HL-60/S4 treated with phorbol 12-myristate 13-acetate at 8.2 ng/mL for 4 days and 3 days (cell line): ENCODE data around the gene BTBD1.

ENCODE experiments used
- in situ Hi-C: fragments of 300-500 bp; cut with MboI; formaldehyde crosslinking; loops from 2 replicates; pipeline ENCODE4 v1.15.0; 2022; ENCODE audit warnings: low sequenced_read_pairs

Gene BTBD1

DNA sequence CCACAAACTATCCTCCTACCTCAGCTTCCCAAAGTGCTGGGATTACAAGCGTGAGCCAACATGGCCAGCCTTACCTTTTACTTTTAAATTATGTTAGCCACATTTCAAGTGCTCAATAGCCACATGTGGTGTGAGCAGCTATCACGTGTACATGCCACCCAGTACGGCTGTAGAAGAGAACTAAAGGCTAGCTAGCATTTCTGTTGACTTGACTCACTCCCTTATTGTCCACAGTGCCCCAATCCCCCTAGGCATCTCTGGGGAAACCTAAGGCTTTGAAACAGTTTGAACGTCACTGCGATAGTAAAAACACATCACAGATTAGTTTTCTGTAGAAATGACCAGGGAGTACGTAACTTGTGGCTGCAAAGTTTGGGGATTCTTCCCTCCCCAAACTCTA lies 67.6 kb downstream of the BTBD1 start:
- in situ Hi-C loops = no loop called here

DNA sequence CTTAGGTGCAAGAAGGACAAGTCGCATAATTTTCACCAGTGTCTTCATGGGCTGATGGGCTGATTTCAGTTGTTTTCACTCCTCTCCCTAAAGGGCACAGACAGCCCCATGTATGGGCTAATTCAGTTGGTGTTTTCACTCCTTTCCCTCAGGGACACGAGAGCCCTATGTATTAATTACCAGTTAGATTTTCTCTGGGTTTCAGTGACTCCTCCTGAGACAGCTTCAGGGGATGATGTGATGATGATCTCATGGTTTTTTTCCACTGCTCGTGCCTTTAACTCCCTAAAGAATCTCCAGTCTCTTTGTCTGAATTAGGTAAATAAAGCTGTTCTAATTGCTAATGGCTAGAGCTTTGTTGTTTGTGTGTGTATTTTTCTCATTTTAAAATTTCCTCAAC lies 71.1 kb downstream of the BTBD1 start:
- in situ Hi-C loops = no loop called here

DNA sequence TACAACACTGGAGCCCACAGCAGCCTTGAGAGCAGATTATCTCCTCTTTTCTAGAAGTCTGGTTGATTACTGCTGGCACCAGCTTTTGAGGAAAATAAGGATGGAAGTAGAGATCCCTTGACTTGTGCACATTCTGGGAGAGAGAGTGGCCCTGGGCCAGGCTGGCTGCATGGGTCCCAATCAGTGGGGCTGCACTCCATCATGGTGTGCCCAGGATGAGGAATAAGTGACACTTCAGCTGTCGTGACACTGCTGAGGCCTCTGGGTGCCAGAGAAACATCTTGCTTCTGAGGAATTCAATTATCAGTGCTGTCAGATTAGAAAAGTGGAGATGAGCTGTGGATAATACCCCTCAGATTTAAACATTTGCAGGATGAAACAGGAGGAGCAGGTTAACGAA lies 72.0 kb downstream of the BTBD1 start:
- in situ Hi-C loops = no loop called here

DNA sequence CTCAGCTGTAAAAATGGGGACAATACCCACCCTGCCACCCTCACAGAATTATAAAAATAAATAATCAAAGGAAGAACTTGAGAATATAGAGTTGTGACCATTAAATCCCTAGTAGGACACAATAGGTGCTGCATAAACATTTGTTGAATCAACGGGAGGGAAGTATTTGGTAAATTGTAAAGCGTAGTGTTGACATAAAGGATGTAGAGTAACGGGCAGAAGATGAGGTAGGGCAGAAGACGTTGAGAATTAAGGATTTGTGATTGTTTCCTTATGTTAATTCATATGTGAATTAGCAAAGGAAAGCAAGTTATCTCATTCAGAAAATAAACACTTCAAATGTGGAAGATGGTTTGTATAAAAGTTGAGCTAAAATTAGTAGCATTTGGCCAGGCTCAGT lies 73.9 kb downstream of the BTBD1 start:
- in situ Hi-C loops = no loop called here

DNA sequence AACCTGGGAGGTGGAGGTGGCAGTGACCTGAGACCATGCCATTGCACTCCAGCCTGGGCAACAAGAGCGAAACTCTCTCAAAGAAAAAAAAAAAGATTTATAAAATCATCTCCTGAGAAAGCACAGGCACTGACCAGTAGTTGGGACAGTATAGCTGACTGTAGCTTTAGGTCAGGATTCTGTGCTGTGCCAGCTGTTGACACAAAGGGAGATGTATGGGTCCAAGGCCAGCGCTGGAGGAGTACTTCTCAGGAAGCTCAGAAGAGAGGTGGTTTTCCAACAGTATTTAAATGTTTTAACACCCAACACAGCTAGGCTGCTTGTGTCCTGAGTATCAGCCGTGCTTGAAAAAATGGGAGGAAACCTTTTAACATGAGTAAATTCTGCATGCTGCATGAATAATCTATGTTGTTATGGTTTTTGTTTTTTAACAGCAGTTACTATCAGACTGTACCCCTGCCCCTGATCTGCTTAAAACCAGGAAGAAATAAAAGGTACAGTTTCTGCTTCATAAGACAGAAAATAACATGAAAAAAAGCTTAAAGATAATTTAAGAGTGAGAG lies 74.5 kb downstream of the BTBD1 start:
- in situ Hi-C loops = no loop called here

DNA sequence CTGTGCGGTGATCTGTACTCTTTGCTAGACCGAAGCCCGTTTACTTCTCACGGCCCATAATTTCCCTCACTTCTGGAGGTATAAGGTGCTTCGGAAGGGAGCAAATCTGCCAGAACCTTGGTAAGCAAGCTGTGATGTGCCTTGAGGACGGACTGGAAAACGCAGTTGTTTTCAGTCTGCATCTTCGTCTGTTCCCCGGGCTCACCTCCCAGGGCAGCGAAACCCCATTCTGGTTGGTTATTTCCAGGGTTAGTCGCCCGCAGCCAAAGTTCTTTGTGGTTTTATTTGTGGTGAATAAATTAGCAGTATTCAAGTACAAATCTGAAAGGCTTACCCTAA lies 80.6 kb downstream of the BTBD1 start:
- in situ Hi-C loops = no loop called here

DNA sequence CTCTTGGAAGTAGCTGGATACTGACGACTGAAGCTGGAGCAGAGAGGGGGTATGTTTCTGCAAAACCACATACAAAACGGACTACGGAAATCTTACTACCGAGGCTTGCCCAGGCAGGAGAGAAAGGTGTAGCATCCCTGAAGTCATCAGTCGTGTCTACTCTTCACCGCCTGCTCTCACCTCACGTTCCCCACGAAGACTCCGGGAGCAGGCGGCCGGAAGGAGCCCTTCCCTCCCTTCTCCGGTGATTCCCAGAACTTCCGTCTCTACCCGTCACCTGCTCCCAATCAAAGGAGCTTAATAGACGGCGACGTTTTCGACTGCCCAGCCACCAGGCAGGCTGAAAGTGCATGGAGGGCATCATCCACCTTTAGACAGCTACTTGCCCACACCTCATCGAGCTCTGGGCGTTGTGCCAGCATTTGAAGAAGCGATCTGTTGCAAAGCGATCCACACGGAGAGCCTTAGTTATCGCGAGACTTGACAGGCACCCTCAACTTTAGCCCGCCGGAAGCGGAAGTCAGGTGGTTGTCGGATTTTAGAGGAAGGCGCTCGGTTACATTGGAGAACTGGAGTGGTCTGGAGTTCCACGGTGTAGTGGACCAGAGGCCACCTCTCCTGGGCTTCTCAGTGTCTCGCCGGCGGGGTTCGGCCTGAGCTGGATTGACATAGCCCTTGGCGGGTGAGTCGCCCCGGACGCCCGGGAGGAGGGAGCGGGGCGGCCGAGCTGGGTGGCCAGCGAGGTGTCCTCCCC lies 81.2 kb downstream of the BTBD1 start, which contains the start of gene RAMAC:
Gene RAMAC (plus strand): TSS at position 523 of the 754 bp plus-strand sequence. CDS start 2,809 bp downstream, outside the sequence.
- in situ Hi-C loops = no loop called here

DNA sequence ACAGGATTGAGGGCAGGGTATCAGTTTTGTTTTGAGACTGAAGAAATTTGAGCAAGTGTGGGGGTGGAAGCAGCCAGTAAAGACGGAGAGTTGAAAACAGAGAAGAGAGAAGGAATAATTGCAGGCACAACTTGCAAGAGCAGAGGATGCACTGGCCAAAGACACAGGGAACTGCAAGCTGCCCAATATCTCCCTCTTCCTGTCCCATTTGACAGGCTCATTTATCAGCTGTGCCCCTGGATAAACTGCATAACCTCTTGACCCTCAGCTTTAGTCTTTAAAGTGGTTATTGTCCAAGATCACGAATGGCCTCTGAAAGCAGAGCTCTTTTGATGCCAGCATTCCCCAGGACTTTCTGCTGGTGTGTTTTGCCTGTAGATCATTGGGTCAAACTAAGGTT lies 86.1 kb downstream of the BTBD1 start:
- in situ Hi-C loops = no loop called here

DNA sequence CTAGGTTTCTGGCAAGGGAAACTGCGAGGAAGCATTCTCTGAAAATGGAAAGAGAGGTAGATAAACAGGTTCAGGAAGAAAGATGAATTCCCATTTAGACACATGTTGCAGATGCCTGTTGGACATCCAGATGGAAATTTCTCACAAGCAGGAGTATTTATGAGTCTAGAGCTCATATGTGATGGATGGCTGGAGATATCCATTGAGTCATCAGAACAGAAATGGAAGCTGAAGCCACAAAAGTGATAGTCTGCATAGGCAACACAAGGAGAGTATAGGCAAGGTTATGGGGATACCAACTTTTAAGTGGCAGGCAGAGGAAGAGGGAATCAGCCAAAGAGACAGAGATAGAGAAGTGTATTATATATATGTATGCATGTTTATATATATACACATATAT lies 87.3 kb downstream of the BTBD1 start:
- in situ Hi-C loops = no loop called here

DNA sequence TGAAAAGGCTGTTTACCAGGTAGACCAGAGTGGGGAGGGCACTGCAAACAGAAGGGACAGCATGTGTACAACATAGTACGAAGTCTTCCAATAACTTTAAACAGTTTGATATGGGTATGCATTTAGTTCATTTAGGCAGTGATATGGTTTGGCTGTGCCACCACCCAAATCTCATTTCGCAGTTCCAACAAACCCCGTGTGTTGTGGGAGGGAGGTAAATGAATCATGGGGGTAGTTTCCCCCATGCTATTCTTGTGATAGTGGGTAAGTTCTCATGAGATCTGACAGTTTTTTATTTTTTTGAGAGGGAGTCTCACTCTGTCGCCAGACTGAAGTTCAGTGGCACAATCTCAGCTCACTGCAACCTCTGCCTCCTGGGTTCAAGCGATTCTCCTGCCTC lies 88.6 kb downstream of the BTBD1 start:
- in situ Hi-C loops = no loop called here

DNA sequence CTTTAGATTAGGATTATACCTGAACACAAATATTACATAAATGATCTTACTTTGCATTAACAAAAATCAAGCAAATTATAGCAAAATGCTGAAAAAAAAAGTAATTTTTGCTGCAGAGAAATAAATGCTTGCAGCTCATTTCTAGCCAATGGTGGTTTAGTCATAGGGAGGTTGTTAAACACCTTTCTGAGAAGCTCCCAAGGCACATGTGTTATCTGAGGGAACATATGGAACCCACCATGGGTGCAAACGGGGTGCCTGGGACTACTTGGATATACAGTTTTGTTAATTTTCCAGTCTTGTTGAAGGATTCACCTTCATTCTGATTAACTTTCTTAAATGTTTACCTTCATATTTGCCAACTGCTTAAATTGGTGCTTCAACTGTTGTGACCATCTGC lies 90.0 kb downstream of the BTBD1 start:
- in situ Hi-C loops = no loop called here

DNA sequence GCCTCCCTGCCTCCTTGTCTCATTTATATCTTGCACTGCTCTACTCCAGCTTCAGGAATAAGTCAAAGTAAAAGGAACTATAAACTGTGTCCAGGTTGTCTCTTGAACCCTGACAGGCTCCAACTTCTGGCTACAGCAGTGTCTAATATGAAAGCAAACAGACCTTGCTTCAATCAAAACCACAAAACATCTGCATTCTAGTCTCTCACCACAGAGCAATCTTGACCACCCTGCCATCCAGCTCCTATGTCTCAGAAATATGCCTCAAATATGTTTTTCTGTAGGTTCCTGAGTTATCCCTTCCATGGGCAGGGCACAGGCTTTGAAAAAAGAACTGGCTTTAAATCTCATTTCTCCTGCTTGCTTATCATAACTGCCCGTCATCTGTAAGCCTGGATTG lies 94.1 kb downstream of the BTBD1 start:
- in situ Hi-C loops = no loop called here

DNA sequence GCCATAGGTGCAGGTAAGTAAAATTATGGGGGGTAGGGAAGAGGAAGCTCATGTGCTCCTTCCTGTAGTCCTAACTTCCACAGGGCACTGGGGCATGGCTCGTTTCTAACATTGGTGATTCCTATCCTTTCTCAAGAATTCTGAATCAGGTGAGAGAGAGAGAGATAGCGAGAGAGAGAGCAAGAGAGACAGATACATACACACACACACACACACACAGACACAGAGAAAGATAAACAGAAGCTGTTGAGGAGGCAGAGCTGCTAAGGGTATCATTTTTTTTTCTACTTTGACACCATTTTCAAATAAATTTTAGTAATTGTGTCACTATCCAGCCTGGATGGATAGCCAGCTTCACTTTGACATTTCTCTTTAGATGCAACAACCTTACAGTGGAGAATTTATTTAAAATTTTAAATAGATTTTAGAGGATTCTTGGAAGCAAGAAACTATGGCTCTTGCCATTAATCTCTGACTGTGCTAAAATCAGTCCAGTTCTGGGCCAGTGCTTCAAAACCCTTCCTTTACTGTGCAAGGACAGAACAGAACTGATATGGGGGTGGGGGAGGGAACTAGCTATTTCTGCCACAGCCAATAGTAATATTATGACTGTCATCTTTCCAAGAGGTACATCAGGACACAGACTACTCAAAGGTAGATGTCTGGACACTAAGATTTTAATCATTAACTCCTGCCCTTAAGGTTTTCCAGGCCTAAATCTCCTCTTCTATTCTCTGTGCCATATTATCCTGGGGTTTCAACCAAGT lies 95.7 kb downstream of the BTBD1 start:
- in situ Hi-C loops = no loop called here

DNA sequence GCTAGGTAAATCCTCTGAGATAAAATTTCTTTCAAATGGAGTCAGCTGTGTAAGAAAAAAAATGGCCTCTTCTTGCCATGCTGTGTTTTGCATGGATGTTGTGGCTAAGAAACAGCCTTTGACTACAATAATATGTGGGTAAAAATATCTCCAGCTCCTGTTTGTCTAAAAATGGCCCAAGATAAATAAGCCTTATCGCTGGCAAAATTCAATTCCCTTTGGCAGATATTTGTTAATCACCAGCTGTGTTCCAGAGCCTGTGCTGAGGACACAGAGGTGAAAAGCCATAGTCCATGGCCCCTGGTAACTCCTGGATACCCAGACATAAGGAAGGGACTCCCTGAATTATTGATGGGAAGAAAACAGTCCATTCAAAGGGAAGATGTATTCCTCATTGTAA lies 96.4 kb downstream of the BTBD1 start:
- in situ Hi-C loops = no loop called here

DNA sequence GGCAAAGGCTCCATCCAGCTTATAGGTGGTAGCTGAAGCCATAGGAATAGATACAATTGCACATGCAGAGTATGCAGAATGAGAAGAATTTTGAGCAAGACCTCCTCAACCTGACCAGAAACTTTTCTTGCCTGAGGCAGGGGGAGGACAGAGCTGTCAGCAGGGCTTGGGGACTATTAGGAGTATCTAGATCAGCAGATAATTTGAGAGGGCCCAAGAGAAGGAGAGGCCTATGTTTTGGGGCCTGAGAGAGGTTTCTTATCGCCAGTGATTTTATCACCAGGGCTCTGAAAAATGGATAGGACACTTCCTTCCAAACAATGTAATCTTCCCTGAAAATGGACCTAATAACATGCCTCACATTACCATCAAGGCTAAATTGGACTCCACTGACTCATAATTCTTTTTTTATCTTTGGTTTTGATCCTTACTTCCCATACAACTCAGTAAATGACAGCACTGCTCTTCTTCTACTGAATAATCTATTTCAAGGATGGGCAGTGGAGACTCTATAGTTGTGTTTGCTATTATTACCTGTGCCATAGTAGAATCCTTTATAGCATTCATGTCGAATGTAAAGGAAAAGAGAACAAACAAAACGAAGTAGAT lies 96.9 kb downstream of the BTBD1 start:
- in situ Hi-C loops = no loop called here

DNA sequence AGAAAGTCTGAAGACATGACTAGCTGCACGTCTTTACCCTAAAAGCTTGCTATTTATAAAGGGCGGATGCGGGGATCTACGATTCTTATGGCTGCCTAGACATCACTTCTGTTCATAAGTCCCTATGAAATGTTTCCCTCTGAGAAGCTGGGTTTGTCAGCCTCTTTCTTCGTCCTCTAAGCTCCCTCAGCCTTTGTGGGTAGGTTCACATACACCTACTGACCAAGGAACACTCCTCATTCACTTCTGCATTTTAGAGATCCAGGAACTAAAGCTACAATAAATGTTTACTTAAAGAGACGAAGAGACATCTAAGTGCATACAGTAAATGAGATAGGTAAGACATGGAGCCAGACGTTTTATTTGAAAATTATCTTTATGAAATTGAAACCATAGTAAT lies 97.7 kb downstream of the BTBD1 start:
- in situ Hi-C loops = no loop called here

DNA sequence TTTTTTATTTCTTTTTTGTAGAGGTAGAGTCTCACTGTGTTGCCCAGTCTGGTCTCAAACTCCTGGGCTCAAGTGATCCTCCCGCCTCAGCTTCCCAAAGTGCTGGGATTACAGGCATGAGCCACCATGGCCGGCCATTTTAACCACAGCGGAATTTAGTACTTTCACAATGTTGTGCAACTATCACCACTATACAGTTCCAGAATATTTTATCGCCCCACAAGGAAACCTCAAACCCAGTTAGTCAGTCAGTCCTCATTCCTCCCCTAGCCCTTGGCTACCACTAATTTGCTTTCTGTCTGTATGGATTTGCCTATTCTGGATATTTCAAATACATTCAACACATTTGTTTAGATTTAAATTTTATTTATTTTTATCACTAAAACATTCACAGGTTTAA lies 99.0 kb downstream of the BTBD1 start:
- in situ Hi-C loops = no loop called here

DNA sequence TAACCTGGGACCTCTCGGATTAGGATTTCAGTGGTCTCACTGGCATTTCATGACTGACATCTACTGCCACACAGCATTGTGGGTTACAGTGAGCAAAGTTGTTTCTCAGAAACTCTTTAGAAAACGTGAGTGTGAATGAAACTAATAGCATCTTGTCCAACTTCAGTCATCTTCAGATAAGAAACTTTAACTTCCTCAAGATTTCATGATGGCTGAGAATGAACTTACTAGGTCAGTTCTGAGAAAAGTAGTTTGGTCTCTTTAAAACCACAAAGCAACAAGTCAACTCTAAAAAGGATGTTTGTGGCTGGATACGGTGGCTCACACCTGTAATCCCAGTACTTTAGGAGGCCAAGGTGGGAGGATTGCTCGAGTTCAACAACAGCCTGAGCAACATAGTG lies 100.4 kb downstream of the BTBD1 start:
- in situ Hi-C loops = no loop called here
